ENCODE measurements around the gene METTL26. TPM values are rescaled to one million over a fixed set of nuclear protein-coding genes. Genes with fewer than 3 reads are reported as not detected.

METTL26 gene
- total RNA-seq = 79.2 and 85.0 TPM in 2 replicates

- intact Hi-C loops (cut with micrococcal nuclease) = loop anchor here (1.0 kb wide), 7 partner anchors 13 to 266 kb away; partner anchors contain the start of genes CAPN15, MRPL28, RHOT2 and WDR90
Observed at GRCh38 chr16:636206-637080, at the start of gene METTL26. Gene METTL26, minus strand, starts transcription at chr16:636305. Its CDS starts 15 bp downstream, at chr16:636290.

- intact Hi-C loops (cut with micrococcal nuclease) = loop anchor here (1.0 to 5.0 kb wide), 7 partner anchors 10 to 333 kb away; partner anchors contain the start of genes AXIN1, CAPN15, CCDC78 and HAGHL
Observed at GRCh38 chr16:684961-685696, 49.0 kb upstream of the METTL26 start.

- intact Hi-C loops (cut with micrococcal nuclease) = loop anchor here (1.0 to 5.0 kb wide), 7 partner anchors 11 to 332 kb away; partner anchors contain the start of genes AXIN1, CAPN15, CCDC78 and HAGHL
Observed at GRCh38 chr16:684071-684794, 48.1 kb upstream of the METTL26 start, which contains the start of gene JMJD8. Gene JMJD8, minus strand, starts transcription at chr16:684334. Its CDS starts 15 bp downstream, at chr16:684319.

GRCh38 chr16:683396-684070 is 47.4 kb upstream of the METTL26 start:
- intact Hi-C loops (cut with micrococcal nuclease) = loop anchor here (1.0 to 5.0 kb wide), 7 partner anchors 12 to 331 kb away; partner anchors contain the start of genes AXIN1, CAPN15, CCDC78 and HAGHL

GRCh38 chr16:682493-683395 is 46.6 kb upstream of the METTL26 start:
- intact Hi-C loops (cut with micrococcal nuclease) = loop anchor here (5.0 kb wide), 1 partner anchor 45 kb away; the partner anchor contains the start of genes CCDC78 and HAGHL

GRCh38 chr16:681746-682427 is 45.8 kb upstream of the METTL26 start:
- intact Hi-C loops (cut with micrococcal nuclease) = loop anchor here (5.0 kb wide), 1 partner anchor 45 kb away; the partner anchor contains the start of genes CCDC78 and HAGHL

- intact Hi-C loops (cut with micrococcal nuclease) = loop anchor here (1.0 to 5.0 kb wide), 2 partner anchors 46 to 154 kb away; partner anchors contain the start of genes CAPN15, CCDC78 and HAGHL
Observed at GRCh38 chr16:680967-681745, 45.1 kb upstream of the METTL26 start.

- intact Hi-C loops (cut with micrococcal nuclease) = loop anchor here (1.0 to 5.0 kb wide), 2 partner anchors 47 to 153 kb away; partner anchors contain the start of genes CAPN15, CCDC78 and HAGHL
Observed at GRCh38 chr16:680625-680945, 44.5 kb upstream of the METTL26 start.

- intact Hi-C loops (cut with micrococcal nuclease) = loop anchor here (1.0 to 5.0 kb wide), 6 partner anchors 12 to 153 kb away; partner anchors contain the start of genes CAPN15, CCDC78, HAGHL and METTL26
Observed at GRCh38 chr16:679814-680624, 43.9 kb upstream of the METTL26 start, which contains the start of gene STUB1. Gene STUB1, plus strand, starts transcription at chr16:680410. Its CDS starts 116 bp downstream, at chr16:680526.

GRCh38 chr16:678858-679813 is 43.0 kb upstream of the METTL26 start:
- intact Hi-C loops (cut with micrococcal nuclease) = loop anchor here (1.0 kb wide), 4 partner anchors 11 to 43 kb away; partner anchors contain the start of genes METTL26, RHOT2 and WDR90

GRCh38 chr16:678209-678857 is 42.2 kb upstream of the METTL26 start:
- intact Hi-C loops (cut with micrococcal nuclease) = no loop called here

- intact Hi-C loops (cut with micrococcal nuclease) = no loop called here
Observed at GRCh38 chr16:677316-678190, 41.4 kb upstream of the METTL26 start.

GRCh38 chr16:676913-677312 is 40.8 kb upstream of the METTL26 start:
- intact Hi-C loops (cut with micrococcal nuclease) = no loop called here

- intact Hi-C loops (cut with micrococcal nuclease) = no loop called here
Observed at GRCh38 chr16:676565-676902, 40.4 kb upstream of the METTL26 start.

All from T-helper 1 cell treated with Interleukin-12 subunit alpha and Interleukin-12 subunit beta and Interleukin-4 antibody, amounts not matched to agents 30 ng/mL and 1 ng/mL, for 36 hours (primary cell).